AG08395 (cell line): ENCODE results near the gene PPP1R2.
"Not testable (repeated sequence)": the region's sequence is repeated elsewhere in the genome, so short reads cannot be mapped to it uniquely, and the experiment has no call there.

Experiments
- DNase-seq: peaks from one replicate; pipeline ENCODE4 v3.0.0; 2012; ENCODE audit warnings: mixed read lengths, low spot score

The PPP1R2 gene

DNA sequence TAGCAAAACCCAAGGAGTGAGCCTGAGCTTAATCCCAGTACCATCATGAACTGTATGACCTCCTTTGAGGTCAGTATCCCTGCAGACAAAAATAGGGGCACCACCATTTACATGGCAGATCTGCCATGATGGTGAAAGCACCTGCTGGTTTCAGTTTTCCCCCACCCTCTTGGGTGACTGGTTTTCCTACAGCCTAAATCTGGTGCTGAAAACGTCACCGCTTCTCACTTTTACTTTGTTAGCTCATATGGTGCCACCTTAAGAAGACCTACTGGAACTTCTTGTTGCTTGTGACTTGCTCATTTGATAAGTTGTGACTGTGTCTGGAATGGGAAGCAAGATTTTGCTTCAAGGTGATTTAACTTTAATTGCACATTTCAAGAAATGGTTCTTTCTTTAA is 5.1 kb downstream of the PPP1R2 start:
- no peak for DNase-seq

DNA sequence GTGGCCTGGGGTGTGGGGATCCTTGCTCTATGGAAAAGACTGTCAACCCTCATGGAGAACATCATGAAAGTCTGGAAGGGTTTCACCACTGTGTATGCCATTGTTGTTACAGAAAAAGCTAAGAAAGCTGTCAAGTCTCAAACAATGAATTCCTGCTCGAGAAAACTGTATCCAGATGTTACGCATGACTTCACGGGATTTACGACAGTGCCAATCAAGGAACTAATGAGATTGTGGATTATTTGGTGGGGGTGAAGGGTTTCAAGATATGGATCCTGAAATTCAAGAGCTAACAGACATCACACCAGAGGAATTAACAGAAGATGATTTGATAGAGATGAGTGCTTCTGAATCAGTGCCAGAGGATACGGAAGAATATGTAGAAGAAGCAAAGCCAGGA is 7.8 kb downstream of the PPP1R2 start:
- no peak for DNase-seq

DNA sequence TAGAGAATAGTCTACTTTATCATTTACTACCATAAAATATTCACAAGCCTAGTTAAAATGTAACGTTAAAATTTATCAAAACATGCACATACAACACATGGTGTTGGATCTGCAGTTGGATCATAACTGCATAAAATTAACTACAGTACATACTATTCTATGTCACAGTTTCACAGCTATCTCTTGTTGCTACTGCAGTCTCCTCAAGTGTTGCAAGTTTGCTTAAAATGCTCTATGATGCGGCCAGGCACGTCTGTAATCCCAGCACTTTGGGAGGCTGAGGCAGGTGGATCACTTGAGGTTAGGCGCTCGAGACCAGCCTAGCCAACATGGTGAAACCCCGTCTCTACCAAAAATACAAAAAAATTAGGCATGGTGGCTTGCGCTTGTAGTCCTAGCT is 10.3 kb downstream of the PPP1R2 start:
- no peak for DNase-seq

DNA sequence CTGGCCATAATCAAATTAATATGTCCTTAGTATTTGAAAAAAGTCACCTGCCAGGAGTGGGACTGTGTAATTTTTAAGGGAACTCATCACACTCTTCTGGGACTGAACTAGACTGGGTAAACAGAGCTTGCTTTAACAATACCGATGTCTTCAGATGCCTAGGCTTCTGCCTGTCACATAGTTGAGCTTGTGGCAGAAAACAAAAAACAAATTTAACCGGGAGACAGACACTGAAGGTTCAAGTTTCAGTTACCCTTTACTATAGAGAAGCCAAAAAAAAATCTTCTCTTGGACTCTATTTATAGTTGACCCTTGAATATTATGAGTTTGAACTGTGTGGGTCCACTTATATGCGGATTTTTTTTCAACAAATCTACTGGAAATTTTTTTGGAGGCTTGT is 10.8 kb downstream of the PPP1R2 start:
- DNase-seq: no peak

DNA sequence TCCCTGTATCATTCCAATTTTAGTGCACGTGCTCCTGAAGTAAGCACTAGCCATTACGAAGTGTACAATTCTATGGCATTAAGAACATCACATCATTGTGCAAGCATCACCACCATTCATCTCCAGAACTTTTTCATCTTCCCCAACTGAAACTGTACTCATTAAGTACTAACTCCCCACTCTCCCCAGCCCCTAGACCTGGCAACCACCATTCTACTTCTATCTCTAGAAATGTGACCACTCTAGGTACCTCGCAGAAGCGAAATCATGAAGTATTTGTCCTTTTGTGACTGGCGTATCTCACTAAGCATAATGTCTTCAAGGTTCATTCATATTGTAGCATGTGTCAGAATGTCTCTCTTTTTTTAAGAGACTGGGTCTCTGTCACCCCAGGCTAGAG is 11.4 kb downstream of the PPP1R2 start:
- no peak for DNase-seq

DNA sequence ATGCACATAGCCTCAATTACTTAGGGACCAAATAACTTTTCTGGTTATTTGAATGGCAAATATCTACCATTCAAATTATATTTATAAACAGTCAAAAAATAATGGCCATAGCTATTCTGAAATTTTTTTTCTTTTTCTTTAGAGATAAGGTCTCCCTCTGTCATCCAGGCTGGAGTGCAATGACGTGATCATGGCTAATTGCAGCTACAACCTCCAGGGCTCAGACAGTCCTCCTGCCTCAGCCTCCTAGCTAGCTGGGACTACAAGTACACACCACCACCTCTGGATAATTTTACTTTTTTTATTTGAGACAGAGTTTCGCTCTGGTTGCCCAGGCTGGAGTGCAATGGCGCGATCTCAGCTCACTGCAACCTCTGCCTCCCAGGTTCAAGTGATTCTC is 16.6 kb downstream of the PPP1R2 start:
- no peak for DNase-seq

DNA sequence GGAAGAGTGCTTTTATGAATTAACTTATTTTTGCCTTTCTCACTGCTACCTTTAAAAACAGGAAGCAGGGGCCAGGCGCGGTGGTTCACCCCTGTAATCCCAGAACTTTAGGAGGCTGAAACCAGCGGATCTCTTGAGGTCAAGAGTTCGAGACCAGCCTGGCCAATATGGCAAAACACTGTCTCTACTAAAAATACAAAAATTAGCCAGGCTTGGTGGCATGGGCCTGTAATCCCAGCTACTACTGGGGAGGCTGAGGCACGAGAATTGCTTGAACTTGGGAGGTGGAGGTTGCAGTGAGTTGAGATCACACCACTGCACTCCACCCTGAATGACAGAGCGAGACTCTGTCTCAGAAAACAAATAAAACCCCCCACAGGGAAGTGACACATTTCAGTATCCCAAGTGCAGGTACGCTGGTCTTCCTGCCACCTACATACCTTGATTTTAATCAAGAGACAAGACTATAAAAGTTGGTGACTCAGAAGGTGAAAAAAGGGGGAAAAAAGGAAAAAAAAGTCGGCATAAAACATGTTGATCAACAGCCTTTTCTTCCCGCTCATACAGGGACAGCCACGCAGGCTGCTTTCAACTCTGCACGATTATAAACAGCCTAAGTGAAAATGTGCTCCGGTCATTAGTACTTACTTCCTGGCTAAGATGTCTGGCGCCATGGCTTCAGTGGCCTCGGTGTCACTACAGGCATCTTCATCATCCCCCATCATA is 18.8 kb downstream of the PPP1R2 start:
- no peak for DNase-seq

DNA sequence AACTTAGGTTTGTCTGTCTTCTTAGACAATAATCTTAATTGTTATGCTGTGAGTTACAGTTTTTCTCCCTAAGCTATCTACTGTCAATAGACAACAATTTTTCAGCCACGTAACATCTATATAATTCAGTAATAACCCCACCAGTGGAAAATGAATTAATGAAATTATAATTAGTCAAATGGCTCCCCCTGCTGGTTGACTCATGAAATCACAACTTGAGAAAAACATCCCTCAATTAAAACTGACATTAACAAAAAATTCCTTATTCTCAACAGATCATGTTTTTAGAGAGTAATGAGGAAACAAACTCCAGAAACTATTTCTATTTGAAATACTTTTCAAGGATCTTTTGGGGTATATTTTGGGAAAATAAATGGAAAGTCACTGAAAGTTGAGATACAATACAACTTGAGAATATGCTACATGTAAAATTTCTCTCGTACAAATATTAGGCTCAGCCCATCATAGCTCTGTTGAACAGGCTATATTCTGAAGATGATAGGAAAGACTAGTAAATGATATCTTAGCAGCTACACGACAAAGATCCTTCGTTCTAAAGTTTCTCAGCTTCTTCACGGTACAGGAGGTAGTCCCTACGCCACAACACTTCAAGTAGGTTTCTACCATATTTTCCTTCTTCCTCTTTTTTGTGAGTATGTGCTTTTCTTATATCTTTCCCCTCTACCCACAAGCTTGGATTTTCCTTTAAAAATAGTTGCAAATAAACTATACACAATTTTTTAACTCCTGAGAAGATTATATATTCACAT is 20.7 kb downstream of the PPP1R2 start:
- peak; percentile 62 for DNase-seq

DNA sequence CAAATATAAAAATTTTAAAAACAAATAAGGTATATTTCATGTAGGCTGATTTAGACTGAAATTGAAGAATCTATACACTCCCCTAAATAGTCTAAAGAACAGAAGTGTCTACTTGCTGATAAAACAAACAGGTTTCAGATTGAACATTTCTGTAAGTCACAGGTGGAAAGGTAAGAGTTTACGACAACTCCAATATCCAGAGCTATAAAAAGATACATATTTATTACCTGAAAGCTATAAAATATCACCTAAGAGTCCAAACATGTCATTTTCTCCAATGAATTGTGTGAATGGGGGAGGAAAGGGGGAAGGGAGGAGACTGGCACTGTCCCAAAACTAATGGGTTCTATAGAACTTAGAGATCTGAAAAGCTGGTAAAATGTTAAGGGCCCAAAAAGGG is 26.1 kb downstream of the PPP1R2 start:
- no peak for DNase-seq

DNA sequence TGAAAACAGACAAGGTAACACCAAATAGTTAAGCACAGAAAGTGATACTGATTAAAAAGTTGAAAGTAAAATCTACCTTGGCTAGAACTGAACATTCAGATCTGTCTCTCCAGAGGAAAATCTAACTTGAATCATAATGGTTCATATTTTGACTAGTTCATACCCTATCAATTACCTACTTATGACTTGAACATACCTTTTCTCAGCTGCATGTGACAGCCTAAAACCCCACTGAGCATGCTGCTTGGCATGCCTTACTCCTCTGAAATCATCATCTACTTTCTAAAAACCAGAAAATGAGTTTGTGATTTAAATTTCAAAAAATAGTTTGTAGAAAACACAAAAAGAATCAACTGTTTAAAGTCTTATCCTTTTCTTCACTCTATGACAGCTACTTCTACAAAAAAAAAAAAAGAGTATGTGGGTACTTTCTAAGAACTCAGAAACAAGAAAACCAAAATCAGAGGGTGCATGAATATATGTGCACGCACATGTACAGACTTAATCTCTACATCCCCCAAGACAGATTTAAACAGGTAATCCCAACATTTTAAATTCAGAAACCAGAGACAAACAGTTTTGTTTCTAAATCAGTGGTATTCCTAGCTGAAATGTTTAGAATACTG is 28.4 kb downstream of the PPP1R2 start:
- DNase-seq: not testable (repeated sequence)

DNA sequence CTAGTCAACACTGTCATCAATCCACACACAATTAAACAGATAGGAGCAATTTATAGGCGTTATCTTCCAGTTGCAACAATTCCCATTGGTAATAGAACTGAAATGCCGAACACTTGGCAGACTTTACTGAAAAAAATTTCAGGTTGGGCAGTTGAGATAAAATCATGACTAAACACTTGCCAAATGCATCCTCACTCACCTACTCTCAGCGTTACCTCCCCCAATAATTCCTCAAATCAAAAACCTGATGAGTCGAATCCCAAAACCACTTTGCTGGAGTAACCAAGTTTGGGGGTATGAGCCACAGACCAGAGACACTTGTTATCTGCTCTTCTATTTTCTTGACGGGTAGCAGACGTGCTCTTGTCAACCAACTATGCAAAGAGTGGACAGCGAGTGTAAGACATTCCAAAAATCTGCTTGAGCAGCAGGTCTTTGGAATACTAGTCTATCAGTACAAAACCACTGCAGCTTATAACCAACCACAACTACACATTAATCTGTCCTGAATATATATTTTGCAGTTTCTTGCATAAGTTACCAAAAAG is 30.3 kb downstream of the PPP1R2 start:
- no peak for DNase-seq

DNA sequence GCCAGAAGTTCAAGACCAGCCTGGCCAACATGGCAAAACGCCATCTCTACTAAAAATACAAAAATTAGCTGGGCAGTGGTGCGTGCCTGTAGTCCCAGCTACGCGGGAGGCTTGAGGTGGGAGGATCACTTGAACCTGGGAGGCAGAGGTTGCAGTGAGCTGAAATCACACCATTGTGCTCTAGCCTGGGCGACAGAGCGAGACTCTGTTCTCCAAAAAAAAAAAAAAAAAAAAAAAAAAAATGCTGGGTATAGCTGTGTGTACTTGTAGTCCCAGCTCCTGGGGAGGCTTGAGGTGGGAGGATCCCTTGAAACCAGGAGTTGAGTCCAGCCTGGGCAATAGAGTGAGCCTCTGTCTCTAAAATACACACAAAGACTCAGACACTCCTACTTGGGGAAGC is 32.0 kb downstream of the PPP1R2 start:
- no peak for DNase-seq

DNA sequence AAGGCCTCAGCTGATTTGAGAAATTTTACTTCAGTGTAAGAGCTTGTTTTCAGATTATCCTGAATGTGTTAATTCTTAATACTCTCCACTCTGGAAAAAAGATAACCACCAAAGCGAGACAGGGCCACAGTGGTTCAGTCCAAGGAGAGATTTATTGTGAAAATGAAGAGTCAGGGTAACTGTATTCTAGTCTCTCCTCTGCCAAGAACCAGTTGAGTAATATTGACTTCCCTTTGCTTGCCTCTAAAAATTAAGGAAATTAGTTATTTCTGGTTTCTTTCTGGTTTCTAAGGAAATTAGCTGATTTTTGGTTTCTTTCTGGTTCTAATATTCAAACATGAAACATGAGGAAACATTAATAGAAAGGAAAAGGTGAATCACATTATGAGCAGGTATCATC is 34.9 kb downstream of the PPP1R2 start:
- no peak for DNase-seq

DNA sequence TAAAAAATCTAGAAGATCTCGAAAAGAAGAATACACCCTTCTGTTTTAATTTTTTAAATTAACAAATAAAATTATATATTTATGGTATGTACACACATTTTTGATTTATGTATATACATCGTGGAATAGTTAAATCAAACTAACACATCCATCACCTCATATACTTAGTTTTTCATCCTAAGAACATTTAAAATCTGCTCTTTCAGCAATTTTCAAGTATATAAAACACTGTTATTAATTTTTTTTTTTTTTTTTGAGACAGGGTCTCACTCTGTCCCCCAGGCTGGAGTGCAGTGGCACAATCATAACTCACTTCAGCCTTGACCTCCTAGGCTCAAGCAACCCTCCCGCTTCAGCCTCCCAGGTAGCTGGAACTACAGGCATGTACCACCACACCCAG is 67.5 kb downstream of the PPP1R2 start:
- no peak for DNase-seq

DNA sequence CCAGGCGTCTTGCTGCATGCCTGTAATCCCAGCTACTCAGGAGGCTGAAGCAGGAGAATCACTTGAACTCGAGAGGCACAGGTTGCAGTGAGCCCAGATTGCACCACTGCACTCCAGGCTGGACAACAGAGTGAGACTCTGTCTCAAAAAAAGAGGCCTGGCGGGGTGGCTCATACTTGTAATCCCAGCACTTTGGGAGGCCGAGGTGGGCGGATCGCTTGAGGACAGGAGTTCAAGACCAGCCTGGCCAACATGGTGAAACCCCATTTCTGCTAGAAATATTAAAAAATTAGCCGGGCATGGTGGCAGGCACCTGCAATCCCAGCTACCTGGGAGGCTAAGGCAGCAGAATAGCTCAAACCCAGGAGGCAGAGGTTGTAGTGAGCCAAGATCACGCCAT is 68.0 kb downstream of the PPP1R2 start:
- not testable (repeated sequence) for DNase-seq

DNA sequence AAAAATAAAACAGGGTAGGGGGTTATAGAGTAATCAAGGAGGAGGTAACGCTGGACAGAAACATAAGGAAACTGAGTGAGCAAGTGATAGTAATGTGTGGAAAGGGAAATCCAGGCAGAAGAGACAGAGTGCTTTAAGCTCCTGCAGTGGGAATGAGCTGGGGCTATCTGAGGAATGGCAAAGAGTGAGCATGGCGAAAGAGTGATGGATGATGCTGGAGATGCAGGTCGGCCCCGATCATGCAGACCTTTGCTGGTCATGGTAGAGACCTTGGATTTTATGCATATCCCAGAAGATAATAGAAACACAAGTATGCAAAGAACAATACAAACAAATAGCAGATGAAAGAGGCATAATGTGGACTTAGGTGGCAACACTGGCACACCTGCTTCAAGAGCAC is 74.3 kb downstream of the PPP1R2 start:
- no peak for DNase-seq

DNA sequence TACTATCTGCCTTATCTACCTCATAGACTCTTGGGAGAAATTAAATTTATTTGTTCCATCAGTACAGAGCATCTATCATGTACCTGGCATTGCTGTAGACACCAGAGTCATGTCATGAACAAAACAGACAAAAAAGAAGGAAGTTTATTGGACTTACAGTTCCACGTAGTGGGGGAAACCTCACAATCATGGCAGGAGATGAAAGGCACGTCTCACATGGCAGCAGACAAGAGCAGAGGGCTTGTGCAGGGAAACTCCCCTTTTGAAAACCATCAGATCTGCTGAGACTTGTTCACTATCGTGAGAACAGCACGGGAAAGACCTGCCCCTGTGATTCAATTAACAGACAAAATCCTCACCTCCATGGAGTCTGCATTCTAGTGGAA is 74.7 kb downstream of the PPP1R2 start:
- DNase-seq: no peak

DNA sequence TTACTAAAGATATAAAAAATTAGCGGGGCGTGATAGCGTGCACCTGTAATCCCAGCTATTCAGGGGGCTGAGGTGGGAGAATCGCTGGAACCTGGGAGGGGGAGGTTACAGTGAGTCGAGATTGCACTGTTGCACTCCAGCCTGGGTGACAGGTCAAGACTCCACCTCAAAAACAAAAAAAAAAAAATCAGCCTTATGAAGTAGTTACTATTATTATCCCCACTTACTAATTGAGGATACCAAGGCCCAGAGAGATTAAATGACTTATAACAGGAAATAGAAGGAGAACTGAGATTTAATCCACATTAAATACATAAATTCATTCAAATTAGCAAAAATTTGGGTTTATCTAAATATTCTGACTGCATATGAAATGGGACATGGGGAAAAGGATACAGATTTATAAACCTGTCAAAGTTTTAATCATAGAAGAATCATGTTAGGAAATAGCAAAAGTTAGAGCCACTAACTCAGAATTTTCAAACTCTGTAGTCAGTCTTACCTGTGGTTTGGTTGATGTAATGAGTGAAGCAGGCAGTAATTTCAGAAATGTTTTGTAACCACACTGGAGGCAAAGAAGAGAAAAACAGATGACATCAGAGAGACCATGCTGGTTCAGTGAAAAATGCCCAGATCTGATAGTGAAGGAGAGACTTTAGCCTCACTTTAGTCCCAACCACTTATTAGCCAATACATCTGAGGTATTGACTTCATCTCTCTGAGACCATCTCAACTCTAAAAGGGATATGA is 75.3 kb downstream of the PPP1R2 start:
- DNase-seq: peak; percentile 47

DNA sequence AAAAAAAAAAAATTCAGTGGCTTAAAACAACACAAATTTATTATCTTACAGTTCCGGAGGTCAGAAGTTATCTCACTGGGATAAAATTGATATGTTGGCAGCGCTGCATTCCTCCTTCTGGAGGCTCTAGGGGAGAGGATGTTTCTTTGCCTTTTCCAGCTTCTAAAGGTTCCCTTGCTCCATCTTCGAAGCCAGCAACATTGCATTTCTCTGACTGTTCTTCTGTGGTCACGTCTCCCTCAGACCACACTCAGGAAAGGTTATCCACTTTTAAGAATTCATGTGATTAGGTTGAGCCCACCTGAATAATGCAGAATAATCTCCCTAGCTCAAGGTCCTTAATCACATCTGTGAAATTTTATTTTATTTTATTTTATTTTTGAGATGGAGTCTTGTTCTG is 76.9 kb downstream of the PPP1R2 start:
- DNase-seq: no peak
